ENCODE results near the gene PRDM16. TPM values are rescaled to one million over a fixed set of nuclear protein-coding genes. Genes with fewer than 3 reads are reported as not detected.
A peak's percentile ranks its signal among the peaks of the same experiment; 100 is the strongest.

The PRDM16 gene
- total and polyA plus RNA-seq, 2 of the 8 experiments (the other 6 are each of a cell fraction or from before 2014, with no cell fraction given) = 0.39 to 0.43 TPM

DNA sequence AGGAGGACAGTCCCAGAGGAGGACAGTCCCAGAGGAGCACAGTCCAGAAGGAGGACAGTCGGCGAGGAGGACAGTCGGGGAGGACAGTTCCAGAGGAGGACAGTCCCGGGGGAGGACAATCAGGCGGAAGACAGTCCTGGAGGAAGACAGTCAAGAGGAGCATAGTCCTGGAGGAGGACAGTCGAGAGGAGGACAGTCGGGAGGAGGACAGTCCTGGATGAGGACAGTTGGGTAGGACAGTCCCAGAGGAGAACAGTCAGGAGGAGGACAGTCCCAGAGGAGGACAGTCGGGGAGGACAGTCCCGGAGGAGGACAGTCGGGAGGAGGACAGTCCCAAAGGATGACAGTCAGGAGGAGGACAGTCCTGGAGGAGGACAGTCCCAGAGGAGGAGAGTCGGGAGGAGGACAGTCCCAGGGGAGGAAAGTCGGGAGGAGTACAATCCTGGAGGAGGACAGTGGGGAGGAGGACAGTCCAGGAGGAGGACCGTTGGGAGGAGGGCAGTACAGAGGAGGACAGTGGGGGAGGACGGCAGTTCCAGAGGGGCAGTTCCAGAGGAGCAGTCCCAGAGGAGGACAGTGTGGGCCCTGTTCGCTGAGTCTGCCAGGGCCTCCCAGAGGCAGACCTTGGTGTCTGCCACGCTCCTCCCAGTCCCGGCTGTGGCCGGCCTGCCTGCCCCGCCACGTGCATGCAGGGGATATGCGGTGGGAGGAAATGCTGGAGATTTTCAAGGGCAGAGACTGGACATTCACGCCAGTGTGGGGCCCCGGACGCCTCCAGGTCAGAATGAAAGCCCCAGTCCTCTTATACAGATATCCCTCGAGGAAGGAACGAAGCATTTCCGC lies 201.6 kb downstream of the PRDM16 start:
- Histone ChIP-seq H3K27me3 (replicated peaks in 1 of 4; ENCODE audit: control insufficient read depth in 3 of 4, extremely low read depth in 1 of 4, insufficient read depth in 3 of 4, low read length in 3 of 4) (no peaks in the 10 kb centered on the region; a peak in 1 of 7 replicates), H2BK12ac (ENCODE audit: low read depth, low read length) (no peak overlapping the region), H2BK120ac (replicated peaks; ENCODE audit: low read depth, low read length) (no peak overlapping the region), H3K4me2 (ENCODE audit: insufficient read depth in 1 of 2, low read depth in 2 of 2, low read length in 2 of 2) (no peak overlapping the region), H2BK20ac (ENCODE audit: low read length) (no peak overlapping the region), H4K20me1 (replicated peaks in 1 of 2; ENCODE audit: control insufficient read depth in 1 of 2, insufficient read depth in 2 of 2, low read length in 2 of 2) (peaks cover 0 to 2% of the 10 kb centered on the region in 2 experiments), H3K56ac (replicated peaks; ENCODE audit: insufficient read length, low read depth, low read length) (no peak overlapping the region), H2AK5ac (ENCODE audit: low read depth, low read length) (no peak overlapping the region), H2BK5ac (ENCODE audit: low read depth, low read length) (no peak overlapping the region), H2BK15ac (ENCODE audit: low read length) (no peak overlapping the region), H3K23ac (ENCODE audit: insufficient read length) (no peak overlapping the region), H3K9ac (replicated peaks in 1 of 4; ENCODE audit: extremely low read depth in 1 of 4, low read depth in 3 of 4, low read length in 3 of 4) (no peak overlapping the region), H4K5ac (ENCODE audit: insufficient read length, low read depth, low read length) (no peak overlapping the region), H4K91ac (replicated peaks; ENCODE audit: insufficient read length, low read length) (no peak overlapping the region), H3K79me1 (ENCODE audit: low read depth, low read length) (no peaks in the 10 kb centered on the region), H3K4me3 (ENCODE audit: extremely low read depth in 1 of 4, insufficient read depth in 2 of 4, low read depth in 3 of 4, low read length in 4 of 4) (no peak overlapping the region), H3K14ac (ENCODE audit: insufficient read length) (no peak overlapping the region), H3K18ac (ENCODE audit: extremely low read depth, low read length) (no peak overlapping the region), H3K27ac (ENCODE audit: low read depth, low read length) (no peak overlapping the region), H4K8ac (ENCODE audit: extremely low read depth, insufficient read depth, low read length) (peak overlapping the region; percentile 19; the same call in 1 of the 2 replicates), H3K36me3 (ENCODE audit: control insufficient read depth in 2 of 4, insufficient read depth in 4 of 4, low read length in 3 of 4) (no peaks in the 10 kb centered on the region), H2AFZ (ENCODE audit: low read length) (no peak overlapping the region), H3K4me1 (replicated peaks in 1 of 4; ENCODE audit: control insufficient read depth in 3 of 4, insufficient read depth in 4 of 4, low read length in 3 of 4) (no peaks in the 10 kb centered on the region; a peak in 1 of 7 replicates), H3K9me3 (ENCODE audit: insufficient read depth in 2 of 2, low read depth in 1 of 2, low read length in 1 of 2) (no peaks in the 10 kb centered on the region; a peak in 1 of 4 replicates), H3K79me2 (ENCODE audit: control insufficient read depth in 1 of 2, insufficient read depth in 2 of 2, low read length in 2 of 2) (no peaks in the 10 kb centered on the region), H3K23me2 (ENCODE audit: low read depth, low read length) (no peaks in the 10 kb centered on the region; the same call in 1 of the 2 replicates), H3K4ac (replicated peaks; ENCODE audit: insufficient read length, low read depth, low read length) (no peak overlapping the region)
- no peak for TF ChIP-seq CTBP2 (IDR thresholded peaks at IDR 0.05; ENCODE audit: borderline replicate concordance, insufficient read depth, insufficient read length, low read length)
- TF ChIP-seq KDM5A (IDR thresholded peaks at IDR 0.05; ENCODE audit: low read length) = no peak
- POLR2A ChIA-PET (ENCODE audit: partially characterized antibody) = no interaction called here
- CTCF ChIA-PET (ENCODE audit: partially characterized antibody) = interaction anchor here (1.4 kb wide), 1 partner anchor 11 kb away, joined by 5 read pairs; no protein-coding TSS in a partner anchor
- WGBS, 2 experiments (ENCODE audit: extremely low coverage in 1 of 2, insufficient coverage in 1 of 2, insufficient read length in 1 of 2, insufficient replicate concordance in 2 of 2, low coverage in 1 of 2, low lambda C conversion rate in 2 of 2, missing lambda C conversion rate in 1 of 2) = 88% methylated on average over 27 of the region's 27 CpGs; no CpG with 5 or more reads in 1 of the 2 experiments
- DNase-seq (ENCODE audit: low read depth in 1 of 2, low spot score in 2 of 2) (no peak), FAIRE-seq (no peak)

Data from H1 (cell line).